NCI-H1417 (cell line): ENCODE results near the gene CRYZ.

ENCODE experiments used
- DNase-seq, 3 experiments: peaks; one replicate each; lab custom pipeline; 2025; lab: John Stamatoyannopoulos, UW

CRYZ gene

DNA sequence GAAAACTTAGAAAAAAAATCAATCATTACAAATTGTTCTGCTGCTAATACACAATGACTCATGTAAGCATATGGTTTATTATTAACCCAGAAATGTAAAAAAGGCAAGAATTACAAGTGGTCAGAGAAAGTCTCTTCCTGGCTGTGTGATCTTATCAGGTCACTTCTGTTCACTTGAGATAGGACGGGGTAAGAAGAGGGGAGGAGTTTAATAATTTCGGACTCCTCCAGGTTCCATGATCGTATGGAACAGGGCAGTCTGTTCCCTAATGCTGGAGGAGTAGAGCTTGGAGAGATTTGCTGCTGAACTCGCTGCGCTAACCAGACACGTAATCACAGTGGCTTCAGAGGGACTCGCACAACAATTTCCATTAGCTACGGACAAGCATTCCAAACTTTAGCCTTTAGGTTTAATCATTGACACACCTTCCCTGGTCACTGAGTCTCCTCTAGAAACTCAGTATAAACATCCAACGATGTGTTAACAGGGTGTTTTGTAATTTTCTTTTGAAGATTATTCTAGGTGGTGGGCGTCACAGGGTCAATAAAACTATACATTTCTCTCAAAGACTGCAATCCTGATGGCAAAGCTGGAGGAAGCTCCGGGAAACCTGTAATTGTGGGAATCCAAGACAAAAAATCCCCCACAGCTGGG is 1.3 kb downstream of the CRYZ start:
- no peak for DNase-seq

DNA sequence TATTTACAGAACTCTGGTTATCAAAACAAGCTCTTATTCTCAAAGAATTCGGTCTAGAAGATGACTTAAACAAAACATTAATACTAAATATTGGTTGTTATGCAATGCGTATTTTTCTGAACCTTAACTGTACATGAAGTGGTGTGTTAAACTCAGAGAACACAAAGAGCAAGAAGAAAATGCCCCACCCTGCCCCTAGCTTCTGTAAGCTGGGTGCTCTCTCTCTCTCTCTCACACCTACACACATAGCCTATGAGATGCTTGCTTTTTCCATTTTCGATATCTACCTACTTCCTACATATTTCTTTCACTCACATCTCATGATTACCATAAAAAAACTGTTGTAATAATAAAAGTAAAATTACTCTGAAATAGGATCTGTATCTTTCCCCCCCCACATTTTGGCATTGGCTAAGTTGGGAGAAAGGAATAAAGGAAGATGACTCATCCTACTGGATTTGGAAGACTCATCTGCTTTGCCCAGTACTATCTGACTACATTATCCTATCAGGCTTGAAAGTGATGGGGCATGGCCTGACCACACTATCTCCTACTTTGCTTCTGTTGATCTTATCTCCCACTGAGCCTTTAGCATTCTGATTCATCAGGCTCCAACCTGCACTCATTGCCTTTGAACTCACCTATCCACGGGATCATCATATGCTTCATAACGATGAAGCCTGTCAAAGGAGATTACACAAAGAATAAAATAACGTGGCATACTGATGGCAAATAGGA is 2.9 kb downstream of the CRYZ start:
- DNase-seq = no peak

DNA sequence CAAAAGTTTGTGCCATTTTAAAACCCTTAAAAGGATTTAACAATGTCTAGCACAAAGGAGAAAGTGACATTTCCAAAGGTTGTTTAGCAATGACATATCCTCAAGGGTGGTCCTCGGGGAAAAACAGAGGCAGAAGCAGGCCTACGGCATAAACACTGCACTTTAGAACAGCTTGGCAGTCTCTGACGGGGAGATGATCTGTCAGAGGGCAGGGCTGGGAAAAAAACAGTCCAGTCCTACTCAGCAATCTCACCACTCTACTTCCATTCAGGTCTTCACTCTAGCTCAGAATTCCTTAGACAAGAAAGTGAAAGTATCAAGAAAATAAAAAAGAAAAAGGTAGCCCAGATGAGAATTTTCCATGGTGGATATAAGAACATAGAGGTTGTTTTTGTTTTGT is 4.1 kb downstream of the CRYZ start:
- DNase-seq = no peak

DNA sequence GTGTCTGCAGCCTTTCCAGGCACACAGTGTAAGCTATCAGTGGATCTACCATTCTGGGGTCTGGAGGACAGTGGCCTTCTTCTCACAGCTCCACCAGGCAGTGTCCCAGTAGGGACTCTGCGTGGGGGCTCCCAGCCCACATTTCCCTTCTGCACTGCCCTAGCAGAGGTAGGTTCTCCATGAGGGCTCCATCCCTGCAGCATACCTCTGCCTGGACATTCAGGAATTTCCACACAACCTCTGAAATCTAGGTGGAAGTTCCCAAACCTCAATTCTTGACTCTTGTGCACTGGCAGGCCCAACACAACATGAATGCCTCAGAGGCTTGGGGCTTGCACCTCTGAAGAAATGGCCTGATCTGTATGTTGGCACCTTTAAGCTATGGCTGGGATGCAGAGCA is 6.8 kb downstream of the CRYZ start:
- DNase-seq = no peak

DNA sequence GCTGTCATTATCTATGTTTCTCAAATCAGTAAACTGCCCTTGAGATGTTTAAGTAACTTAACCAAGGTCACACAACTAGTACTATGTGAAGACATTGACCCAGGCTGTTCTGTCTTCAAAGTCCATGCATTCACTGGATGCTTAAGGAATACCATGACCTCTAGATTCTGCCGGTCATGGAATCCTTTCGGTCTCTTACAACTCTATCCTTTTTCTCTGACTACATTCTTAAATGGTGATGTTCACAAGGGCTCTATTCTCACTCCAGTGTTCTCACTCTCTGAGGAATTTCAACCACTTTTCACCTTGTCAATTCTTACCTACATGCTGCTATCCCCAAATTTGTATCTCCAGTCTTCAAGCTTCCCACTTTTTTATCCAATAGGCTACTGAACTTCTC is 15.2 kb downstream of the CRYZ start:
- DNase-seq = no peak

DNA sequence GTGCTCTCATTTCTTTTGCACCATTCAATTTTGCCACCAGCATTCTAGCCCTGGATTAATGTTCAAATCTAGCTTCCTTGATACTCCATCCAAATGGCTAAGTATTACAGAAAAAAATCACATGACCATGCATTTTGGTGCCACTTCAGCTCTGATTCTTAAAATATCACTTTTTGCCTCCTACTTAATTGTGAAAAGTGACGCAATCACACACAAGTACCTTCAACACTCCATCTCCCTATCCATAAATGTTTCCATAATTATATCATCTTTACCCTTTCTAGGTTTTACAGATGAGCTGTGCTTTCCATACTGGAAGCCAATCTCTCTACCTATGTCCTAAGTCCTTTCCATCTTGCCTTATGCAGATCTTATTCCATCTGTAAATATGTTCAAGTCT is 16.0 kb downstream of the CRYZ start:
- no peak for DNase-seq

DNA sequence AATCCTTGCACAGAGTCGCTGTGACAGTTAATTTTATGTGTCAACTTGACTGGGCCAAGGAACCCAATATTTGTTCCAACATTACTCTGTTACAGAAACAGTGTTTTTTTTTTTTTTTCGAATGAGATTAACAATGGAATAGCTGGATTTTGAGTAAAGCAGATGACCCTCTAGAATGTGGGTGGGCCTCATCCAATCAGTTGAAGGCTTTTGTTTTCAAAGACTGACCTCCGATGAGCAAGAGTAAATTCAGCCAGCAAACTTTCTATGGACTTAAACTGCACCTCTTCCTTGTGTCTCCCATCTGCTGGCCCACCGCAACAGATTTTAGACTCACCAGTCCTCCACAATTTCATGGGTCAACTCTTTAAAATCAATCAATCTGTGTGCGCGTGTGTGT is 17.0 kb downstream of the CRYZ start:
- DNase-seq = no peak

DNA sequence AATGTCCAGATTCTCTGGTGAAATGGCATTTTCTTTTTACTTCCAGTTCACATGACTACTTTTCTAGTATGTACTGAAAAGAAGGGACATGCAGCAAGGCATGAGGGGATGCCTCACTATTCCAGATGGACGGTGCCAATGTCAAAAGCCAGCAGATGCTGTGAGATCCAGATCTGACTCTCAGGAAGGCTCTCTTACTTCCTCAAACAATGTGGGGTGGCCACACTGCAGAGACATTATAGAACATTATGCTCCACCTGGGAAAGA is 17.7 kb downstream of the CRYZ start:
- no peak for DNase-seq

DNA sequence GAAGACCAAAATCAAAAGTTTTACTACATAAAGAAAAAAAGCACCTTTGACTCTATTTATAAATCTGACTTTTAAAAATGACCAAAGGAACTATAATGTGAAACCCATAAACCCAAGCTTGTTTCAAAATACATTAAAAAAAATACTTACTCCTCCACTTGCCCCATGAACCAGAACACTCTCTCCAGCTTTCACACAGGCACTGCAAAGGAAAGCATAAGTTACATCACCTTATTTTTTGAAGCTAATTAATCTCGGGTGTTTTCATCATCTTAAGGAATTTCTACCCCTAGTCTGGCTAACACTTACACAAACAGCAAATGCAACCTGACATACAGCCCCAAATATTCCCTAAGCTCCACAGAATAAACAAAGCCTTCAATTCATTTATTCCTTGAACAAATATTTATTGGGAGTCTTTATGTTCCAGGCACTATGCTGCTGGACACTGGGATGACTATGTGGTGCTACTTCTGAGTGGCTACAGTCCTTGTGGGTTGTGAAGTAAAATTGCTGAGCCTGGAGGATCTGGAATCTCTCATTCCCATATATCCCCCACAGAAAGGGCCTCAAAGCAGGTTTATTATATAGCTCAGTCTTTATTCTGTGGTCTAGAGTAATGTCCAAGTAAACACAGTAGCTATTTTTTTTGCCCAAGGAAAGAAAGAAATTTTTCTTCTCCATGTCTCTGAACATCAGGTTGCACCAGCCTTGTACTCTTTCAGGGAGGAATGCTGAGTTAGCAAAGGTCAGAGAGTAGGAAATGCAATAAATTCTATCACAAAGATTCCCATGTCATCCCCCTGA is 18.2 kb downstream of the CRYZ start:
- DNase-seq = no peak

DNA sequence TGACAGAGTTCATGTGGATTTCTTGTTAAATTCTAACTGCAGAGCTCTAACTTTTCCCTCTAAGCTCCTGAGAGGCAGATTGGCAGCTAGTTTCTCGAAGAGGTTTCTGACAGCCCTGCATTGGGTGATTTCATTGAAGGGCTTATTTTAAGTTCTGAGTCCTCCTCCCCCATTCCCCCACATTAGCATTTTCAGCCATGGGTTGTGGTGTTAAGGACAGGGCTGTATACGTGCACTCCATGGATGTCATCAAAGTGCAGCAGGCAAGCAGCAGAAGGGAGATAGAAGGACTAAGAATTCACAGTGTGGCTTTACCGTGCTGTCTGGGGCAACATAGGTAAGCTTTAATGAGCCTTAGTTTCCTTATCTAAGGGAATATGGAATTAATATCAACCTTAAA is 19.0 kb downstream of the CRYZ start:
- DNase-seq = no peak

DNA sequence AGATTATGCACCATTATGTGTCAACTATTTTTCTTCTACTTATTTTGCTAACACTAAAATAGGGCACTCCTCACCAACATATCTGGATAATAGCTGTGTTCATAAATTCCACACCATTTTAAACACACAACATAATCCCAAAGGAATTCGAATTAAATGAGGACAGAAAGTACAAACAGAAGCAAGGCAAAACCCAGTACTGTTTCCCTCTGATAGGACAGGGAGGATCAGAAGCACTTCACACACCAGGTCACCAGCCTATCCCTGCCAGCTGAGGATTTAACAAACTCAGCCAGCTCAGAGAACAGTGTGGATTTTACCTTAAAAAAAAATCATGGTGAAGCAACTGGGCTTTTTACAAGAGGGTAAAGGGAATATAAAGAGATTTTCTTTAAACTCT is 20.0 kb downstream of the CRYZ start:
- peak in 1 of 3 experiments; percentile 41 for DNase-seq

DNA sequence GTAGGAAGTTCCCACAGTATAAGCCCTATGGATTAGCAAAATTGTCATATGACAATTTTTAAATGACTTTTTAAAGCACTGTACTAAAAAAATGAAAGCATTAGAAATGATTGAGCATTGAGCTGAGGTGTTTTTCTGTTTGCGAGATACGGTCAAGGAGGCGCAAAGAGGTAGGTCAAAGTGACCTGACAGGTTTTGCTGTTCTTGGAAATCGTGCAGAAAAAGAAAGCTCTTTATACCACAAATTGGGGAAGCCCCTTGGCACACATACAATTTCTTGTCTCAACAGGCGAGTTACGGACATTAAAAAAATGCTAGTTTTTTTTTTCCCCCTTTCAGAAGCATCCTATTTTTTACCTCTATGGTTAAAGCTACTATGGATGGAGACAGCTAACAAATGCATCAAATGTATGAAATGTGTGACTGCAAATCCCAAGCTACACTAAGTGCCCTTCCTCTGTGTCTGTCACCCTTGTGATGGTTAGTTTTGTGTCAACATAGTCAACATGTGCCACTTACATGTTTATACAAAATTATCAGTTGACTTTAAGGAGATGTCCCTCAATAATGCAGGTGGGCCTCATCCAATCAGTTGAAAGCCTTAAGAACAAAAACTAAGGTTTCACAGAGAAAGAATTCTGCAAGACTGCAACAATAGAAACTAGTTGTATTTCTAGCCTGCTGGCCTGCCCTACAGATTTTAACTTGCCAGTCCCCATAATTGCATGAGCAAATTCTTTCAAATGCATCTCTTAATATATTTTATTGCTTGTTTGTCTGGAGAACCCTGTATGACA is 29.3 kb downstream of the CRYZ start:
- DNase-seq = no peak

DNA sequence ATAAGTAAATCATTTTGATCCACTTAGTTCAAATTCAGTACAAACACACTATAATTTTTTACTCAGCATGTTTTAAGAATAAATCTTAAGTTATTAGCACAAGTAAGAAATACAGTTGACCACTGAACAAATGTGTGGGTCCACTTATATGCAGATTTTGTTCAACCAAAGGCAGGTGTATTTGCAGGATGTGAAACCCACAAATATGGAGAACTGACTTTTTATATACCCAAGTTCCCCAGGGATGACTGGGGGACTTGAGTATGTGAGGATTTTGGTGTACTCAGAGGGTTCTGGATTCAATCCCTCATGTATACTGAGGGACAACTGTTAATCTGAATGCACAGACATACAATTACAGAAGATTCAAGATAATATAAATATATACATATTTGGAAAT is 33.5 kb downstream of the CRYZ start:
- no peak for DNase-seq

DNA sequence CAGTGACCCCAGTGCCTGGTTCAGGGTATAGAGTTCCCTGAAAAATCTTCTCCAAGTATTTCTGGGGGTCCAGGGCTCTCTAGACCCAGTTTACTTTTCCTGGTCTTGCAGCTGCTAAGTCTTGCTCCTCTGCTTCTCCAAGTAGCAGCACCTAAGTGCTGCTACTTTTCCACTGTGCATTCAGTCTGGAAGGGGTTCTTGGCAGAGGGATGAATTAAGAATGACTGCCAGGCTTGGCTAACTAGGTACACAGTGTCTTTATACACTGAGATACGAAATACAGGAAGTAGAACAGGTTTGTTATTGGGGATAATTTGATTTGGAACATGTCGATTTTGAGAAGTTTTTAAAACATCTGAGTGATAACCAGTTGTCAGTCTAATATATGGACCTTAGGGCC is 35.0 kb downstream of the CRYZ start:
- DNase-seq = no peak

DNA sequence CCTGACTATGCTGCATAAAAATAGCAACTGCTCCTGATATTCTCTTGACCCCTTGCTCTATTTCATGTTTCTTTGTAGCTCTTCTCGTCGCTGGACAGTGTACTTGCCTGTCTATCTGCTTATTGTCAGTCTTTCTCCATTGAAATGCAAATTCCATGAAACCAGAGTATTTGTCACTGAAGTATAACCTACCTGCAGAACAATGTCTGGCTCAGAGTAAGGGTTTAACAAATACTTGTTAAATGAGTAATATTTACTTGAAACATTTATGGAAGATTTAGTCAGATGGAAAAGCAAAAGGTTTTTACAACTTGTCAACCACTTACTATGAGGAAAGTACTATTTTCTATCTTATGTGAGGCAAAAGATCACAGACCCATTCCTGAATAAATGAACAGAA is 39.4 kb downstream of the CRYZ start:
- DNase-seq = peak in 1 of 3 experiments; percentile 4

DNA sequence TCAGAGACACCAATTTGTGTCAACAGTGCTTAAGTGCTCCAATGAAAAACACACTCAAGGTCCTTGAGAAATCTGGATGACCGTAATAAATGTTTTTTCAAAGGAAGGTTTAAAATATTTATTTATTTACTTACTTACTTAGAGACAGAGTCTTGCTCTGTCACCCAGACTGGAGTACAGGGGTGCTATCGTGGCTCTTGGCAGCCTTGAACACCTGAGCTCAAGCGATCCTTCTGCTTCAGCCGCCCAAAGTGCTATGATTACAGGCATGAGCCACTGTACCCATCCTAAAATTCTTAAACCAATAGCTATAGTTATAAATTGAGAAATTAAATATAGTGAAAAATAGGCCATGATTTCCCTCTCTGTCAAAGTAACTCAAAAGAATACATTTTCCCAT is 41.9 kb downstream of the CRYZ start:
- peak; percentile 12 to 80 (median 59) for DNase-seq

DNA sequence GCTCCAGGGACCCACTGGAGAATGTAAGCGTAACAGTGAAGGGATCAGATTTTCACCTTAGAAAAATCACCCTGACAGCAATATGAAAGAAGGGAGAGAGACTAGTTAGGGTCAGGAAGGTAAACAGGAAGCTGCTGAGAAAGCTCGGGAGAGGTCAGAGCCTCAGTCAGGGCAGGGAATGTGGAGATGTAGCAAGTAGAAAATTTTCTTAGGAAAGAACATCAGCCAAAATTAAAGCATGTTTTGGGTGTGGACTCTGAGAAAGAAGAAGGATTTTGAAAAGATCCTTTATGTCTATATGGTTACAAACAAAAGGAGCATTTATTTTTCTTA is 42.5 kb downstream of the CRYZ start:
- peak; percentile 9 to 80 (median 67) for DNase-seq

DNA sequence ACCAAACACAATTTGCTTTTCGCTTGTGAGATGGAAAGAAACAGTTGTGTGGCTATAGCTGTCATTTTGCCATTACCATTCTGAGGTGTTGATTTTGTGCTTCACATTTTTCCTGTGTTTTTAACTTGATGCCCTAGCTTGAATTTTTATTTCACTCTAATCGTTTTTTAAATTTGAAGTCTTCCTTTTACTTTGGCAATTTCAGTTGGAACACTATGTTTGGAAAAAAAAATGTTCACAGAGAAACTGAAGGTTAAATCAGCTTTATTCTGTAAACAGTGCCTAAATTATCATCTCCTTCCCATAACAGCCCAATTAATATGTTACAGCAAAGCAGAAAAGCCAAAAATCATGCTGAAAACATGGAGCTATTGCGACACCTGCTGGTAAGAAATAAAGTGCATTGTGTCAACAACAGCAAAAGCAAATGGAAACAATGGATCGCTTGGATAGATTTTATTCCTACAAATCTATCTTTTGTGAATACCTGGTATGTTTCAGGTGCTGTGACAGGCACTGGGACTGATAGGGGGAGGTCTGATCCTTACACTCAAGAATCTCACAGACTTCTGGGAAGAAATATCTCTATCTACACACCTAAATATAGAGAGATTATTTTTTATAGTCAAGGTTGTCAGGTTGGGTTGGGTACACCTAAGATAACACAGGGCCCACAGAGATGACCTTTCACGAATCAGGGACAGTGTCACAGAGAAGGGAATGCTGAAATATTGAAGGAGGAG is 43.1 kb downstream of the CRYZ start:
- peak; percentile 67 to 93 (median 84) for DNase-seq

DNA sequence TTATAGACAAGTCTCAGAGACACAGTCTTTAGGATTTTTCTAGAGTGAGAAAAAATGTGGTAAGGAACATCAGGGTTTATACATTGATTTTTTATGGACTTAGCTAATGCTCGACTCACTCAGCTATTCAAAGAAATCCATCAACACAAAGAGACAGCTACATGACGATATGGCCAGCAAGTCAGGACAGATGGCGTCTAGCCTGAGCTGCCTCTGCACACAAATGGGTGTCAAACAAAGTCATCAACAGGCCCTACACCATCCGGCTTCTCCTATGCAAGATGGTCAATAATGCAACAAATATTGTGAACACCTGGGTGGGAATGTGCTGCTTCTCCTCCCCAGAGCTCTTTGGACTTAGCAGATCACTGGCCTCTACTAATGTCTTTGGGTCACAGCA is 45.9 kb downstream of the CRYZ start:
- DNase-seq = peak in 1 of 3 experiments; percentile 66

DNA sequence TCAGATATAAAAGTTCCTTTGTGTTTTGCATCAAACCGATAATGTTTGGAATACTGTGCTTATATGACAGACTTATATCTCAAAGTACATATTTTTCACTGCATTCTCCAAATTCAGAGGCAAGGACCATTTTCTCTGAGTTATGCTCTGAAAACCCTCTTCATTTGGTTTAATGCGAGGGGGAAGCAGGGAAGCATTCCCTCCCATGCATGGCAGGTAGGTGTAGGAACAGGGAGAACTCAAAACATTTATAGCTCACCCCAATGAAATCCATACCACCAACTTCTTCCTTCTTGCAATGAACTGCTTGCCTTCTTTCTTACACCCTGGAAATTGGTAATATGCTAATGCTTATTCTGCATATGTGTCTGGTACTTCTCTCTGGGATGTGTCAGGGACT is 48.5 kb downstream of the CRYZ start:
- DNase-seq = no peak

DNA sequence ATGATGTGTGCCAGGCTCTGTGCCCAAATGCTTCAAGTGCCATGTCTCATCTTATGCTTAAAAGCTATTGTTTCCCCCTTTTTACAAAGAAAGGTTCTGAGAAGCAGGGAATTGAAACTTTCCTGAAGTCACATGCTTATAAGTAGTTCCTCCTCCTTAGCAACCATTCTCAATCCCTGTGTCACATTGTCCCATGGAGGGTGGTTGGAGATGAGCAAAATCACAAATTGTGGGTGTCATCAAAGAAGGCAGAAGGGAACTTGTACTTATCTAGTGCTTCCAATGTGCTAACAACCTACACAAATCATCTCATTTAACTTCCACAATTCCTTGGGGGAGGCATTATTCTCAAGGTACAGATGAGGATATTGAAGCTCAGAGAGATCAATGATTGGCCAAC is 49.2 kb downstream of the CRYZ start:
- DNase-seq = no peak

DNA sequence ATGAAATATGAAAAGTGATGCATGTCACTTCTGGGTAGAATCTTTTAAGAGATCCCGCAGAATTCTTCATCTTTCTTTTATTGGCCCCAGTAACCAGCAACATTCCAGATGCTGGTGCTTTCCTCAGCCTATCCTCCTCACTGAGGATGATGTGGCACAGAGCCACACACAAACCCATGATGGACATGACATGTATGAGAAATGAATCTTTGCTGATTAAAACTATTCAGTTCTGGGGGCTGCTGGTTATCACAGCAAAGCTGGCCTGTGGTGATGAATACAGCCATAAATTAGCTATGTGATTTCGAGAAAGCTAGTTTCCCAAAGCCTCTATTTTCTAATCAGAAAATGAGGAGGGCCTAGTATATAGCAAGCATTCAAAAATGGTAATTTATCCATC is 51.0 kb downstream of the CRYZ start:
- DNase-seq = no peak
